SK-N-SH treated with all-trans-retinoic acid at 6 μM for 48 hours (cell line): Measurements from ENCODE around the gene ENAH.

Experiments used
- ATAC-seq: fragments of 200-7000 bp; cut with Tn5 transposase; 3 replicates; pipeline ENCODE4 v1.9.1; 2020; ENCODE audit warnings: mild to moderate bottlenecking, moderate library complexity
- ARNTL ChIP-seq: fragments of 450-650 bp; formaldehyde crosslinking; IDR thresholded peaks from 2 replicates; pipeline ENCODE4 v1.5.0; 2020; ENCODE audit warnings: low read depth, mild to moderate bottlenecking, moderate library complexity, borderline replicate concordance
- BACH2 ChIP-seq: fragments of 250-450 bp; sonication (Bioruptor Pico); IDR thresholded peaks from 2 replicates; pipeline ENCODE4 v1.9.0; 2021; ENCODE audit warnings: mild to moderate bottlenecking, borderline replicate concordance
- CSDC2 ChIP-seq: fragments of 250-450 bp; sonication (Bioruptor Pico); IDR thresholded peaks from 2 replicates; pipeline ENCODE4 v1.5.0; 2020; ENCODE audit warnings: mild to moderate bottlenecking, moderate library complexity
- CSRNP3 ChIP-seq: fragments of 250-450 bp; sonication (Bioruptor Pico); IDR thresholded peaks from 2 replicates; pipeline ENCODE4 v1.5.1; 2021; ENCODE audit warnings: mild to moderate bottlenecking, moderate library complexity
- ESRRG ChIP-seq: fragments of 250-450 bp; sonication (Bioruptor Pico); IDR thresholded peaks from 2 replicates; pipeline ENCODE4 v1.6.1; 2021; ENCODE audit warnings: mild to moderate bottlenecking
- GLIS3 ChIP-seq: fragments of 250-450 bp; sonication (Bioruptor Pico); IDR thresholded peaks from 2 replicates; pipeline ENCODE4 v1.5.0; 2020; ENCODE audit warnings: mild to moderate bottlenecking, moderate library complexity
- ISL1 ChIP-seq: fragments of 250-450 bp; sonication (Bioruptor Pico); IDR thresholded peaks from 2 replicates; pipeline ENCODE4 v2.1.2; 2022; ENCODE audit warnings: mild to moderate bottlenecking, moderate library complexity
- OSR1 ChIP-seq: fragments of 250-450 bp; sonication (Bioruptor Pico); IDR thresholded peaks from 2 replicates; pipeline ENCODE4 v1.8.0; 2022; ENCODE audit warnings: moderate library complexity, mild to moderate bottlenecking, inconsistent platforms
- PPARA ChIP-seq: fragments of 250-450 bp; sonication (Bioruptor Pico); IDR thresholded peaks from 2 replicates; pipeline ENCODE4 v1.5.0; 2020; ENCODE audit warnings: mild to moderate bottlenecking, borderline replicate concordance
- RARB ChIP-seq: fragments of 250-450 bp; sonication (Bioruptor Pico); IDR thresholded peaks from 2 replicates; pipeline ENCODE4 v1.8.0; 2021; ENCODE audit warnings: mild to moderate bottlenecking, moderate library complexity
- SNAI2 ChIP-seq: fragments of 250-450 bp; sonication (Bioruptor Pico); IDR thresholded peaks from 2 replicates; pipeline ENCODE4 v1.5.0; 2020; ENCODE audit warnings: mild to moderate bottlenecking, moderate library complexity
- TCF4 ChIP-seq: fragments of 250-450 bp; sonication (Bioruptor Pico); IDR thresholded peaks from 2 replicates; pipeline ENCODE4 v1.8.0; 2021; ENCODE audit warnings: mild to moderate bottlenecking, moderate library complexity, borderline replicate concordance
- TOX ChIP-seq: fragments of 250-450 bp; sonication (Bioruptor Pico); IDR thresholded peaks from 2 replicates; pipeline ENCODE4 v1.8.0; 2021; ENCODE audit warnings: mild to moderate bottlenecking, moderate library complexity, borderline replicate concordance
- TSHZ2 ChIP-seq: fragments of 250-450 bp; sonication (Bioruptor Pico); IDR thresholded peaks from 2 replicates; pipeline ENCODE4 v1.5.0; 2020; ENCODE audit warnings: mild to moderate bottlenecking, moderate library complexity
- ZFP30 ChIP-seq: fragments of 450-650 bp; formaldehyde crosslinking; IDR thresholded peaks from 2 replicates; pipeline ENCODE4 v1.5.0; 2022; ENCODE audit warnings: mild to moderate bottlenecking, moderate library complexity
- ZNF565 ChIP-seq: fragments of 450-650 bp; formaldehyde crosslinking; conservative IDR thresholded peaks from 2 replicates; pipeline ENCODE4 v1.5.0; 2020; ENCODE audit warnings: low read depth, mild to moderate bottlenecking, moderate library complexity
- ZNF70 ChIP-seq: fragments of 450-650 bp; formaldehyde crosslinking; IDR thresholded peaks from 2 replicates; pipeline ENCODE4 v1.5.0; 2020; ENCODE audit warnings: mild to moderate bottlenecking, moderate library complexity
- TF ChIP-seq, protein P1 (sequence below): fragments of 250-450 bp; sonication (Bioruptor Pico); IDR thresholded peaks from 2 replicates; pipeline ENCODE4 v1.5.1; 2020; ENCODE audit warnings: low read depth, mild to moderate bottlenecking, moderate library complexity
- TF ChIP-seq, protein P2 (sequence below): fragments of 250-450 bp; sonication (Bioruptor Pico); IDR thresholded peaks from 2 replicates; pipeline ENCODE4 v1.8.0; 2020; ENCODE audit warnings: mild to moderate bottlenecking, moderate library complexity, borderline replicate concordance

The ENAH gene

DNA sequence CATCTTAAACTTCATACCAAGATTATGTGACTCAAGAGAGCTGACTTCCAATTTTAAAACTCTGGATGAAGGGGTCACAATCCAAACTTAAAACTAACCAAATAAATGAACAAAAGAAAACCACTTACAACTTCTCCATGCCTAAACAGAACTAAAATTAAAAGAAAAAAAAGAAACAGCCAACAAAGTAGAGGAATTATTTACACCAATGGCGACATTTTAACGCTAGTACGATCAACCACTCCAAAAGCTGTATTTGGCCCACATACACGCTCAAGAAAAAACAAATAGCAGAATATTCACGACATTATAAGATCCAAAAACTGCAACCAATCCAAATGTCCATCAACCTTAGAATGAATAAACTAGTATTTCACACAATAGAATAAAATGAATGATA lies 42.4 kb downstream of the ENAH start:
- TF ChIP-seq TOX: no peak
- no peak for ATAC-seq

DNA sequence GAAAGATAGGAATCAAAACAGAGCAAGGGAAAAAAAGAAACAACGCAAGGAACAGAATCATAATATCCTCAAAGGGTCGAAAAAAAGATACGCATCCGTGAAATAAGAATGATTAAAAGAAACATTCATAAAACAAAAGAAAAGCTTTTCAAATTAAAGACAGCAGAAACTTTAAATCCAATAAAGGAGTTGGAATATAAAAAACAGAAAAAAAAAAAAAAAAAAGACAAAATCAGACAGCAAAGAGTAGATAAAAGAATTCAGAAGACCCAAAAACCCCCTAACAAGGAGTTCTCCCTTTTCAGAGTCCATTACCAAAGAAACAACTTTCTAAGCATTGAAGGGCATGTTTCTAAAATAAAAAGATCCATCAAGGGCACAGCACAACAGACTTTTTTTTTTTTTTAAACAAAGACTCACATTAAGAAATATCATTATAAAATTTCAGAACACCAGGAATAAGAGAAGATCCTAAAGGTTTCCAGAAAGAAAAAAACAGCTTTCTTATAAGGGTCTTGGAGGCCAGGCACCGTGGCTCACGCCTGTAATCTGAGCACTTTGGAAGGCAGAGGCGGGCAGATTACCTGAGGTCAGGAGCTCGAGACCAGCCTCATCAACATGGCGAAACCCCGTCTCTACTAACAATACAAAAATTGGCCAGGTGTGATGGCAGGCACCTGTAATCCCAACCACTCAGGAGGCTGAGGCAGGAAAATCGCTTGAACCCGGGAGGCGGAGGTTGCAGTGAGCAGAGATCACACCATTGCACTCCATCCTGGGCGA lies 44.7 kb downstream of the ENAH start:
- TF ChIP-seq ARNTL (CRISPR knock-in tag): no peak
- TF ChIP-seq TSHZ2 (CRISPR knock-in tag): no peak
- TF ChIP-seq ZNF565 (CRISPR knock-in tag): no peak
- no peak for TF ChIP-seq ZNF70 (CRISPR knock-in tag)
- no peak for TF ChIP-seq RARB
- no peak for TF ChIP-seq OSR1 (CRISPR knock-in tag)
- TF ChIP-seq ISL1 (CRISPR knock-in tag): no peak
- no peak for TF ChIP-seq TOX
- TF ChIP-seq TCF4: no peak
- TF ChIP-seq, protein P1, sequence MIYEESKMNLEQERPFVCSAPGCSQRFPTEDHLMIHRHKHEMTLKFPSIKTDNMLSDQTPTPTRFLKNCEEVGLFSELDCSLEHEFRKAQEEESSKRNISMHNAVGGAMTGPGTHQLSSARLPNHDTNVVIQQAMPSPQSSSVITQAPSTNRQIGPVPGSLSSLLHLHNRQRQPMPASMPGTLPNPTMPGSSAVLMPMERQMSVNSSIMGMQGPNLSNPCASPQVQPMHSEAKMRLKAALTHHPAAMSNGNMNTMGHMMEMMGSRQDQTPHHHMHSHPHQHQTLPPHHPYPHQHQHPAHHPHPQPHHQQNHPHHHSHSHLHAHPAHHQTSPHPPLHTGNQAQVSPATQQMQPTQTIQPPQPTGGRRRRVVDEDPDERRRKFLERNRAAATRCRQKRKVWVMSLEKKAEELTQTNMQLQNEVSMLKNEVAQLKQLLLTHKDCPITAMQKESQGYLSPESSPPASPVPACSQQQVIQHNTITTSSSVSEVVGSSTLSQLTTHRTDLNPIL (CRISPR knock-in tag): no peak
- TF ChIP-seq PPARA (CRISPR knock-in tag): no peak
- TF ChIP-seq GLIS3 (CRISPR knock-in tag): no peak
- TF ChIP-seq BACH2 (CRISPR knock-in tag): no peak
- TF ChIP-seq CSRNP3: no peak
- TF ChIP-seq, protein P2, sequence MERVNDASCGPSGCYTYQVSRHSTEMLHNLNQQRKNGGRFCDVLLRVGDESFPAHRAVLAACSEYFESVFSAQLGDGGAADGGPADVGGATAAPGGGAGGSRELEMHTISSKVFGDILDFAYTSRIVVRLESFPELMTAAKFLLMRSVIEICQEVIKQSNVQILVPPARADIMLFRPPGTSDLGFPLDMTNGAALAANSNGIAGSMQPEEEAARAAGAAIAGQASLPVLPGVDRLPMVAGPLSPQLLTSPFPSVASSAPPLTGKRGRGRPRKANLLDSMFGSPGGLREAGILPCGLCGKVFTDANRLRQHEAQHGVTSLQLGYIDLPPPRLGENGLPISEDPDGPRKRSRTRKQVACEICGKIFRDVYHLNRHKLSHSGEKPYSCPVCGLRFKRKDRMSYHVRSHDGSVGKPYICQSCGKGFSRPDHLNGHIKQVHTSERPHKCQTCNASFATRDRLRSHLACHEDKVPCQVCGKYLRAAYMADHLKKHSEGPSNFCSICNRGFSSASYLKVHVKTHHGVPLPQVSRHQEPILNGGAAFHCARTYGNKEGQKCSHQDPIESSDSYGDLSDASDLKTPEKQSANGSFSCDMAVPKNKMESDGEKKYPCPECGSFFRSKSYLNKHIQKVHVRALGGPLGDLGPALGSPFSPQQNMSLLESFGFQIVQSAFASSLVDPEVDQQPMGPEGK (CRISPR knock-in tag): no peak
- TF ChIP-seq ESRRG (CRISPR knock-in tag): no peak
- TF ChIP-seq CSDC2: no peak
- TF ChIP-seq, all 23 proteins: peak for 0
- no peak for ATAC-seq

GRCh38 chr1:225607355-225607754 lies 45.6 kb downstream of the ENAH start:
- no peak for ATAC-seq
- TF ChIP-seq CSRNP3 (no peak), ARNTL (CRISPR knock-in tag) (no peak), ZNF565 (CRISPR knock-in tag) (no peak), TCF4 (no peak), TSHZ2 (CRISPR knock-in tag) (no peak), ESRRG (CRISPR knock-in tag) (no peak), ZFP30 (no peak), BACH2 (CRISPR knock-in tag) (no peak), RARB (no peak), PPARA (CRISPR knock-in tag) (no peak), SNAI2 (CRISPR knock-in tag) (no peak)
- TF ChIP-seq, protein P1 (CRISPR knock-in tag): no peak
- TF ChIP-seq, protein P2 (CRISPR knock-in tag): no peak
- TF ChIP-seq, all 23 proteins: peak for 0
